ENCODE data around the gene MRPS5.

- TF ChIP-seq CTCF (IDR thresholded peaks at IDR 0.05) (no peak), POLR2A (IDR thresholded peaks at IDR 0.05) (no peak)
Measured at GRCh38 chr2:95051626-95052025, 70.0 kb downstream of the MRPS5 start.

All from right lobe of liver (tissue), 4 donors.